ENCODE data around the gene CAPN15.

DNA sequence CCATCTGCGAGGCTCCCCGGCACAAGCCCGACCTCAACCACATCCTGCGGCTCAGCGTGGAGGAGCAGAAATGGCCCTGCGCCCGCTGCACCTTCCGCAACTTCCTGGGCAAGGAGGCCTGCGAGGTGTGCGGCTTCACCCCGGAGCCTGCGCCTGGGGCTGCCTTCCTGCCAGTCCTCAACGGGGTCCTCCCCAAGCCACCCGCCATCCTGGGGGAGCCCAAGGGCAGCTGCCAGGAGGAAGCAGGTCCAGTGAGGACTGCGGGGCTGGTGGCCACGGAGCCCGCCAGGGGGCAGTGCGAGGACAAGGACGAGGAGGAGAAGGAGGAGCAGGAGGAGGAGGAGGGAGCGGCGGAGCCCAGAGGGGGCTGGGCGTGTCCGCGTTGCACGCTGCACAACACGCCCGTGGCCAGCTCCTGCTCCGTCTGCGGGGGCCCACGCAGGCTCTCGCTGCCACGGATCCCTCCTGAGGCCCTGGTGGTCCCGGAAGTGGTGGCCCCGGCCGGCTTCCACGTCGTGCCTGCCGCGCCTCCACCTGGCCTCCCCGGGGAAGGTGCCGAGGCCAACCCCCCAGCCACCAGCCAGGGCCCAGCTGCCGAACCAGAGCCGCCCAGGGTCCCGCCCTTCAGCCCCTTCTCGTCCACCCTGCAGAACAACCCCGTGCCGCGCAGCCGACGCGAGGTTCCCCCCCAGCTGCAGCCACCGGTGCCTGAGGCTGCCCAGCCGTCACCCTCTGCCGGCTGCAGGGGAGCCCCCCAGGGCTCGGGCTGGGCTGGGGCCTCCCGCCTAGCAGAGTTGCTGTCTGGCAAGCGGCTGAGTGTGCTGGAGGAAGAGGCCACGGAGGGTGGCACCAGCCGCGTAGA is 19.6 kb downstream of the CAPN15 start:
- TF ChIP-seq, protein P1, sequence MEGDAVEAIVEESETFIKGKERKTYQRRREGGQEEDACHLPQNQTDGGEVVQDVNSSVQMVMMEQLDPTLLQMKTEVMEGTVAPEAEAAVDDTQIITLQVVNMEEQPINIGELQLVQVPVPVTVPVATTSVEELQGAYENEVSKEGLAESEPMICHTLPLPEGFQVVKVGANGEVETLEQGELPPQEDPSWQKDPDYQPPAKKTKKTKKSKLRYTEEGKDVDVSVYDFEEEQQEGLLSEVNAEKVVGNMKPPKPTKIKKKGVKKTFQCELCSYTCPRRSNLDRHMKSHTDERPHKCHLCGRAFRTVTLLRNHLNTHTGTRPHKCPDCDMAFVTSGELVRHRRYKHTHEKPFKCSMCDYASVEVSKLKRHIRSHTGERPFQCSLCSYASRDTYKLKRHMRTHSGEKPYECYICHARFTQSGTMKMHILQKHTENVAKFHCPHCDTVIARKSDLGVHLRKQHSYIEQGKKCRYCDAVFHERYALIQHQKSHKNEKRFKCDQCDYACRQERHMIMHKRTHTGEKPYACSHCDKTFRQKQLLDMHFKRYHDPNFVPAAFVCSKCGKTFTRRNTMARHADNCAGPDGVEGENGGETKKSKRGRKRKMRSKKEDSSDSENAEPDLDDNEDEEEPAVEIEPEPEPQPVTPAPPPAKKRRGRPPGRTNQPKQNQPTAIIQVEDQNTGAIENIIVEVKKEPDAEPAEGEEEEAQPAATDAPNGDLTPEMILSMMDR (IDR thresholded peaks at IDR 0.05; ENCODE audit: insufficient read depth, low read depth, low read length) = no peak
- TF ChIP-seq EZH2 (IDR thresholded peaks at IDR 0.05; ENCODE audit: insufficient read depth, low read length) = no peak
